GM23248 (cell line): ENCODE results near the gene KCNQ1OT1. TPM values are rescaled to one million over a fixed set of nuclear protein-coding genes. Genes with fewer than 3 reads are reported as not detected.

Source experiments
- DNase-seq: peaks from one replicate; pipeline ENCODE4 v3.0.0-alpha.2; 2015
- H2AFZ ChIP-seq: fragments of 200-600 bp; sonication (generic); 2 replicates; pipeline ENCODE4 v1.6.1; 2016; ENCODE audit warnings: antibody characterized with exemption
- H3F3A ChIP-seq: fragments of 200-600 bp; sonication (generic); 2 replicates; pipeline ENCODE4 v1.6.1; 2016; ENCODE audit warnings: mild to moderate bottlenecking, antibody characterized with exemption, mixed run types; ENCODE audit not compliant: insufficient read depth
- H3K27ac ChIP-seq: fragments of 200-600 bp; sonication (generic); 2 replicates; pipeline ENCODE4 v1.5.1; 2016; ENCODE audit warnings: mild to moderate bottlenecking
- H3K27me3 ChIP-seq: fragments of 200-600 bp; sonication (generic); replicated peaks from 2 replicates; pipeline ENCODE4 v1.6.1; 2016; ENCODE audit warnings: mild to moderate bottlenecking; ENCODE audit not compliant: insufficient read depth
- H3K36me3 ChIP-seq: fragments of 200-600 bp; sonication (generic); 2 replicates; pipeline ENCODE4 v1.6.1; 2016; ENCODE audit warnings: low read depth, mild to moderate bottlenecking
- H3K4me1 ChIP-seq: fragments of 200-600 bp; sonication (generic); 2 replicates; pipeline ENCODE4 v1.6.1; 2016; ENCODE audit warnings: mild to moderate bottlenecking; ENCODE audit not compliant: insufficient read depth
- H3K4me2 ChIP-seq: fragments of 200-600 bp; sonication (generic); one replicate; pipeline ENCODE4 v1.6.1; 2016; ENCODE audit warnings: mild to moderate bottlenecking; ENCODE audit not compliant: unreplicated experiment
- H3K4me3 ChIP-seq: fragments of 200-600 bp; sonication (generic); 2 replicates; pipeline ENCODE4 v1.5.1; 2016; ENCODE audit warnings: mild to moderate bottlenecking
- H3K79me2 ChIP-seq: fragments of 200-600 bp; sonication (generic); 2 replicates; pipeline ENCODE4 v1.6.1; 2016; ENCODE audit warnings: mild to moderate bottlenecking; ENCODE audit not compliant: insufficient read depth
- H3K9ac ChIP-seq: fragments of 200-600 bp; sonication (generic); 2 replicates; pipeline ENCODE4 v1.6.1; 2016; ENCODE audit warnings: mild to moderate bottlenecking
- H3K9me2 ChIP-seq: fragments of 200-600 bp; sonication (generic); 2 replicates; pipeline ENCODE4 v1.6.1; 2016; ENCODE audit warnings: mixed run types, mild to moderate bottlenecking, moderate library complexity; ENCODE audit not compliant: insufficient read depth
- H3K9me3 ChIP-seq: fragments of 200-600 bp; sonication (generic); one replicate; pipeline ENCODE4 v1.6.1; 2017; ENCODE audit warnings: low read depth
- H4K20me1 ChIP-seq: fragments of 200-600 bp; sonication (generic); 2 replicates; pipeline ENCODE4 v1.6.0; 2016; ENCODE audit not compliant: insufficient read depth
- EZH2 ChIP-seq: fragments of 200-600 bp; sonication (generic); IDR thresholded peaks from 2 replicates; pipeline ENCODE4 v1.6.1; 2018; ENCODE audit warnings: antibody characterized with exemption, mild to moderate bottlenecking; ENCODE audit not compliant: insufficient read depth, poor library complexity, severe bottlenecking
- EZH2phosphoT487 ChIP-seq: fragments of 200-600 bp; sonication (generic); IDR thresholded peaks from 2 replicates; pipeline ENCODE4 v1.6.1; 2018; ENCODE audit warnings: antibody characterized with exemption, moderate library complexity, mild to moderate bottlenecking, low read depth; ENCODE audit not compliant: insufficient read depth
- WGBS, 2 experiments: methylation state at CpG; one replicate each; pipeline ENCODE4 v1.1.6; 2015 to 2017; ENCODE audit warnings: low lambda C conversion rate in 2 of 2, low coverage in 1 of 2; ENCODE audit errors: missing lambda C conversion rate in 2 of 2; 5-methylcytosine and 5-hydroxymethylcytosine counted together
- in situ Hi-C: fragments of 300-500 bp; cut with MboI; formaldehyde crosslinking; loops from 2 replicates; pipeline ENCODE4 v1.15.0; 2020
- polyA plus RNA-seq: library from polyadenylated mRNA; unstranded; fragments of >200 nt; fragmentation: Nextera tagmentation; extraction: Ambion mirVana; gene quantifications from 2 replicates; pipeline ENCODE4 v1.2.1, GENCODE V29; 2016
- total RNA-seq: library from RNA; depleted of rRNA; stranded (reverse); fragments of >200 nt; shearing (Covaris generic); gene quantifications from 2 replicates; pipeline ENCODE4 v1.2.3, GENCODE V29; 2014

KCNQ1OT1 gene
- total and polyA plus RNA-seq, 2 experiments from 2014 or later: 0.49 to 0.86 TPM

GRCh38 chr11:2668876-2669275 is 30.9 kb downstream of the KCNQ1OT1 start:
- TF ChIP-seq EZH2 (no peak), EZH2phosphoT487 (no peak)
- Histone ChIP-seq H3K9me2 (no peaks in the 10 kb centered on the region), H3K4me2 (no peak overlapping the region), H4K20me1 (no peaks in the 10 kb centered on the region), H3K4me1 (no peaks in the 10 kb centered on the region), H3K9ac (no peak overlapping the region), H3K27ac (no peak overlapping the region), H2AFZ (no peak overlapping the region), H3K9me3 (no peaks in the 10 kb centered on the region), H3F3A (no peaks in the 10 kb centered on the region), H3K79me2 (peaks cover 58% of the 10 kb centered on the region), H3K36me3 (no peaks in the 10 kb centered on the region), H3K27me3 (no peaks in the 10 kb centered on the region), H3K4me3 (no peak overlapping the region)
- in situ Hi-C loops: no loop called here
- WGBS, 2 experiments: 64 to 66% methylated on average over 5 of the region's 5 CpGs
- DNase-seq: no peak

- in situ Hi-C loops: no loop called here
These were observed 31.9 kb downstream of the KCNQ1OT1 start for GRCh38 chr11:2667940-2668339.

GRCh38 chr11:2666828-2667570 is 32.8 kb downstream of the KCNQ1OT1 start:
- Histone ChIP-seq H3K27ac (no peak overlapping the region), H3K9me2 (no peaks in the 10 kb centered on the region), H2AFZ (no peak overlapping the region), H3K9ac (no peak overlapping the region), H3K79me2 (peaks cover 46% of the 10 kb centered on the region), H3K4me3 (no peak overlapping the region), H3F3A (no peaks in the 10 kb centered on the region), H3K9me3 (no peaks in the 10 kb centered on the region), H3K4me2 (no peak overlapping the region), H3K27me3 (no peaks in the 10 kb centered on the region), H3K4me1 (no peaks in the 10 kb centered on the region), H4K20me1 (no peaks in the 10 kb centered on the region), H3K36me3 (no peaks in the 10 kb centered on the region)
- in situ Hi-C loops: no loop called here
- DNase-seq: no peak
- 56 to 71% methylated on average over 15 of the region's 15 CpGs for WGBS, 2 experiments
- TF ChIP-seq EZH2phosphoT487 (no peak), EZH2 (no peak)

More at GRCh38 chr11:2667940-2668339, 31.9 kb downstream of the KCNQ1OT1 start:
- Histone ChIP-seq H4K20me1 (no peaks in the 10 kb centered on the region), H3K79me2 (peaks cover 55% of the 10 kb centered on the region), H3K27me3 (no peaks in the 10 kb centered on the region), H3K9me2 (no peaks in the 10 kb centered on the region), H3F3A (no peaks in the 10 kb centered on the region), H3K4me2 (no peak overlapping the region), H2AFZ (no peak overlapping the region), H3K9me3 (no peaks in the 10 kb centered on the region), H3K36me3 (no peaks in the 10 kb centered on the region), H3K27ac (no peak overlapping the region), H3K4me3 (no peak overlapping the region), H3K4me1 (no peaks in the 10 kb centered on the region), H3K9ac (no peak overlapping the region)
- TF ChIP-seq EZH2phosphoT487 (no peak), EZH2 (no peak)
- DNase-seq: no peak
- 93 to 95% methylated on average over 2 of the region's 2 CpGs for WGBS, 2 experiments

- H3K27me3 ChIP-seq: no peaks in the 10 kb centered on the region
- H3K9ac ChIP-seq: no peak overlapping the region
- H3K79me2 ChIP-seq: peaks cover 40% of the 10 kb centered on the region
- H4K20me1 ChIP-seq: no peaks in the 10 kb centered on the region
- H3K9me2 ChIP-seq: no peaks in the 10 kb centered on the region
- no peak for DNase-seq
- 68 to 70% methylated on average over 6 of the region's 6 CpGs for WGBS, 2 experiments
- H3K4me1 ChIP-seq: no peaks in the 10 kb centered on the region
- in situ Hi-C loops: no loop called here
- H3K4me2 ChIP-seq: no peak overlapping the region
- no peaks in the 10 kb centered on the region for H3F3A ChIP-seq
- H3K27ac ChIP-seq: no peak overlapping the region
- H2AFZ ChIP-seq: no peak overlapping the region
- TF ChIP-seq EZH2phosphoT487 (no peak), EZH2 (no peak)
- H3K36me3 ChIP-seq: no peaks in the 10 kb centered on the region
- H3K4me3 ChIP-seq: no peak overlapping the region
- H3K9me3 ChIP-seq: no peaks in the 10 kb centered on the region
These were observed 33.4 kb downstream of the KCNQ1OT1 start for GRCh38 chr11:2666401-2666741.
